Loucy (cell line): Measurements from ENCODE around the gene VIPR2.
A peak's percentile ranks its signal among the peaks of the same experiment; 100 is the strongest.

ENCODE experiments used
- H2AFZ ChIP-seq: fragments of 200-600 bp; sonication (generic); 2 replicates; pipeline ENCODE4 v1.6.0; 2016; ENCODE audit warnings: antibody characterized with exemption, mild to moderate bottlenecking, low read length, moderate library complexity
- H3F3A ChIP-seq: fragments of 200-600 bp; 2 replicates; pipeline ENCODE4 v1.6.0; 2016; ENCODE audit warnings: antibody characterized with exemption, low read depth, mild to moderate bottlenecking
- H3K27me3 ChIP-seq: fragments of 200-600 bp; sonication (generic); 2 replicates; pipeline ENCODE4 v1.6.1; 2014; ENCODE audit warnings: low read length, mild to moderate bottlenecking; ENCODE audit not compliant: insufficient read depth, poor library complexity, severe bottlenecking
- H3K36me3 ChIP-seq: fragments of 200-600 bp; sonication (generic); 2 replicates; pipeline ENCODE4 v1.6.1; 2016; ENCODE audit warnings: low read length; ENCODE audit not compliant: insufficient read depth
- H3K4me1 ChIP-seq: fragments of 200-600 bp; sonication (generic); 2 replicates; pipeline ENCODE4 v1.5.1; 2014; ENCODE audit warnings: low read length, mild to moderate bottlenecking; ENCODE audit not compliant: insufficient read depth, poor library complexity, severe bottlenecking
- H3K4me2 ChIP-seq: fragments of 200-600 bp; sonication (generic); 2 replicates; pipeline ENCODE4 v1.6.0; 2014; ENCODE audit warnings: antibody characterized with exemption, low read length, low read depth, mild to moderate bottlenecking; ENCODE audit not compliant: poor library complexity, severe bottlenecking
- H3K4me3 ChIP-seq: fragments of 200-600 bp; sonication (generic); 2 replicates; pipeline ENCODE4 v1.5.1; 2014; ENCODE audit warnings: low read length, mild to moderate bottlenecking, mixed read lengths; ENCODE audit not compliant: poor library complexity, severe bottlenecking
- H3K79me2 ChIP-seq: fragments of 200-600 bp; sonication (generic); 2 replicates; pipeline ENCODE4 v1.6.1; 2014; ENCODE audit warnings: low read length; ENCODE audit not compliant: insufficient read depth
- H3K9ac ChIP-seq: fragments of 200-600 bp; sonication (generic); 2 replicates; pipeline ENCODE4 v1.6.0; 2014; ENCODE audit warnings: mild to moderate bottlenecking, low read depth, low read length, moderate library complexity; ENCODE audit not compliant: poor library complexity, severe bottlenecking
- H3K9me2 ChIP-seq: fragments of 200-600 bp; sonication (generic); replicated peaks from 2 replicates; pipeline ENCODE4 v1.6.1; 2016; ENCODE audit warnings: low read depth, low read length, mixed read lengths
- H3K9me3 ChIP-seq: fragments of 200-600 bp; sonication (generic); 2 replicates; pipeline ENCODE4 v1.6.1; 2014; ENCODE audit warnings: mild to moderate bottlenecking, antibody characterized with exemption, low read length, low read depth; ENCODE audit not compliant: insufficient read depth
- H4K20me1 ChIP-seq: fragments of 200-600 bp; sonication (generic); 2 replicates; pipeline ENCODE4 v1.6.0; 2014; ENCODE audit warnings: antibody characterized with exemption, low read length, mild to moderate bottlenecking; ENCODE audit not compliant: insufficient read depth, poor library complexity, severe bottlenecking
- EZH2phosphoT487 ChIP-seq: fragments of 200-600 bp; IDR thresholded peaks from 2 replicates; pipeline ENCODE4 v1.6.1; 2018; ENCODE audit warnings: antibody characterized with exemption, mild to moderate bottlenecking, moderate library complexity, borderline replicate concordance
- TF ChIP-seq, protein P1 (sequence below): fragments of 200-600 bp; sonication (generic); conservative IDR thresholded peaks from 2 replicates; pipeline ENCODE4 v1.5.1; 2014; ENCODE audit warnings: mild to moderate bottlenecking, antibody characterized with exemption, low read length

VIPR2 gene

DNA sequence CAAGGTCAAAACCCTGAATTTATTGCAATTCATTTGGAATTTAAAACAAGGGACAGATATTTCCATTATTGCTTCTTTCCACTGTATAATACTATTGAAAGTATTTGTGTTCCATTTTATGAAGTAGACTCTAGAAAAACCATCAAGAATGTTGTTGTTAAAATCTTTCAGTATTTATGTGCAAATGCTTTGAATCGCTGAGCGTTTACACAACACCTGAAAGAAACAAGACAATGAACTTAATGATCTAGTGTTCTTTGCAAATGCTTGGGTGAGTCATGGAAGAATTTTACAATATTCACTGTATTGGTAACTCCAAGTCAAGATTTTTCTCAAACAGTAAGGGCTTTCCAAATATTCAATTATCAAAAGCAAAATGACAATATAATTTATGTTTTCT is 97.1 kb downstream of the VIPR2 start:
- H2AFZ ChIP-seq, result no peak overlapping the region
- no peaks in the 10 kb centered on the region for H3F3A ChIP-seq
- H3K4me1 ChIP-seq, result no peaks in the 10 kb centered on the region
- peaks cover 6% of the 10 kb centered on the region; the same call in 1 of the 2 replicates for H3K9me3 ChIP-seq
- no peaks in the 10 kb centered on the region for H3K79me2 ChIP-seq
- H3K4me3 ChIP-seq, result no peak overlapping the region
- no peak overlapping the region for H3K4me2 ChIP-seq
- no peaks in the 10 kb centered on the region for H3K9me2 ChIP-seq
- H3K36me3 ChIP-seq, result no peaks in the 10 kb centered on the region
- no peak for TF ChIP-seq EZH2phosphoT487
- TF ChIP-seq, protein P1, sequence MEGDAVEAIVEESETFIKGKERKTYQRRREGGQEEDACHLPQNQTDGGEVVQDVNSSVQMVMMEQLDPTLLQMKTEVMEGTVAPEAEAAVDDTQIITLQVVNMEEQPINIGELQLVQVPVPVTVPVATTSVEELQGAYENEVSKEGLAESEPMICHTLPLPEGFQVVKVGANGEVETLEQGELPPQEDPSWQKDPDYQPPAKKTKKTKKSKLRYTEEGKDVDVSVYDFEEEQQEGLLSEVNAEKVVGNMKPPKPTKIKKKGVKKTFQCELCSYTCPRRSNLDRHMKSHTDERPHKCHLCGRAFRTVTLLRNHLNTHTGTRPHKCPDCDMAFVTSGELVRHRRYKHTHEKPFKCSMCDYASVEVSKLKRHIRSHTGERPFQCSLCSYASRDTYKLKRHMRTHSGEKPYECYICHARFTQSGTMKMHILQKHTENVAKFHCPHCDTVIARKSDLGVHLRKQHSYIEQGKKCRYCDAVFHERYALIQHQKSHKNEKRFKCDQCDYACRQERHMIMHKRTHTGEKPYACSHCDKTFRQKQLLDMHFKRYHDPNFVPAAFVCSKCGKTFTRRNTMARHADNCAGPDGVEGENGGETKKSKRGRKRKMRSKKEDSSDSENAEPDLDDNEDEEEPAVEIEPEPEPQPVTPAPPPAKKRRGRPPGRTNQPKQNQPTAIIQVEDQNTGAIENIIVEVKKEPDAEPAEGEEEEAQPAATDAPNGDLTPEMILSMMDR, result no peak
- H4K20me1 ChIP-seq, result no peaks in the 10 kb centered on the region
- H3K9ac ChIP-seq, result no peak overlapping the region
- no peaks in the 10 kb centered on the region for H3K27me3 ChIP-seq

DNA sequence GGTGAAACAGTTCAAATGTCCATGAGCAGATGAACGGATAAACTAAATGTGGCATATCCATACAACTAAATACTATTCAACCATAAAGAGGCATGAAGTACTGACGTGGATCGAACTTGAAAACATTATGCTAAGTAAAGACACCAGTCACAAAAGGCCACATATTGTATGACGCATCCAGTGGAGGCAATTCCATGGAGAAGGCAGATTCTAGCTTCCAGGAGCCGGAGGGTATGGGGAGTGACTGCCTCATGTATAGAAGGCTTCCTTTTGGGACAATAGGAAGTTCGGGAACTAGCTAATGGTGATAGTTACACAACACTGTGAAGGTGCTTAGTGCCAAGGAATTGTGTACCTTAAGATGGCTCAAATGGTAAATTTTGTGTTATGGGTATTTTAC is 98.4 kb downstream of the VIPR2 start:
- Histone ChIP-seq H3K9me3 (peaks cover 16% of the 10 kb centered on the region; the same call in 1 of the 2 replicates), H3K79me2 (no peaks in the 10 kb centered on the region), H3K36me3 (no peaks in the 10 kb centered on the region), H3K27me3 (no peaks in the 10 kb centered on the region), H4K20me1 (no peaks in the 10 kb centered on the region), H2AFZ (no peak overlapping the region), H3K4me2 (no peak overlapping the region), H3K4me1 (no peaks in the 10 kb centered on the region), H3K9ac (no peak overlapping the region), H3K4me3 (no peak overlapping the region), H3K9me2 (no peaks in the 10 kb centered on the region), H3F3A (no peaks in the 10 kb centered on the region)
- TF ChIP-seq EZH2phosphoT487, result no peak
- TF ChIP-seq, protein P1, result no peak

DNA sequence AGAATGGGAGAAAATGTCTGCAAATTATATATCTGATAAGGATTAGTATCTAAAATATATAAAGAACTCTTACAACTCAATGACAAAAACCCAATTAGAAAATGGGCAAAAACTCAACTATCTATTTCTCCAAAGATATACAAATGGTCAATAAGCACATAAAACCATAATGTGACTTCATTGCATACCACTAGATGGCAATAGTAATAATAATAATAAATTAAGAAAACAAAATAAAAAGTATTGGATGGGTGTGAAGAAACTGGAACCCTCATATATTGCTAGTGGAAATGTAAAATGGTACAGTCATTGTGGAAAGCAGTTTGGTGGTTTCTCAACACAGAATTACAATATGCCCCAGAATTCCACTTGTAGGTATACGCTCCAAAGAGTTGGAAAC is 98.8 kb downstream of the VIPR2 start:
- H3F3A ChIP-seq, result no peaks in the 10 kb centered on the region
- no peaks in the 10 kb centered on the region for H4K20me1 ChIP-seq
- no peaks in the 10 kb centered on the region for H3K79me2 ChIP-seq
- peaks cover 18% of the 10 kb centered on the region; the same call in 1 of the 2 replicates for H3K9me3 ChIP-seq
- H3K36me3 ChIP-seq, result no peaks in the 10 kb centered on the region
- no peaks in the 10 kb centered on the region for H3K27me3 ChIP-seq
- H3K9ac ChIP-seq, result no peak overlapping the region
- no peak overlapping the region for H3K4me2 ChIP-seq
- H2AFZ ChIP-seq, result no peak overlapping the region
- TF ChIP-seq, protein P1, result peak; percentile 20; the same call in 1 of the 2 replicates
- TF ChIP-seq EZH2phosphoT487, result no peak
- H3K4me1 ChIP-seq, result no peaks in the 10 kb centered on the region
- H3K4me3 ChIP-seq, result no peak overlapping the region
- H3K9me2 ChIP-seq, result no peaks in the 10 kb centered on the region
